GM20000 (cell line): ENCODE data around the gene STXBP6.

Experiments
- DNase-seq: peaks from one replicate; pipeline ENCODE4 v3.0.0; 2012; ENCODE audit warnings: low spot score
- TF ChIP-seq, protein P1 (sequence below): IDR thresholded peaks from 2 replicates; pipeline ENCODE4 v1.5.1; 2012; ENCODE audit warnings: mild to moderate bottlenecking, control low read depth; ENCODE audit errors: extremely low read depth, missing control alignments

STXBP6 gene

DNA sequence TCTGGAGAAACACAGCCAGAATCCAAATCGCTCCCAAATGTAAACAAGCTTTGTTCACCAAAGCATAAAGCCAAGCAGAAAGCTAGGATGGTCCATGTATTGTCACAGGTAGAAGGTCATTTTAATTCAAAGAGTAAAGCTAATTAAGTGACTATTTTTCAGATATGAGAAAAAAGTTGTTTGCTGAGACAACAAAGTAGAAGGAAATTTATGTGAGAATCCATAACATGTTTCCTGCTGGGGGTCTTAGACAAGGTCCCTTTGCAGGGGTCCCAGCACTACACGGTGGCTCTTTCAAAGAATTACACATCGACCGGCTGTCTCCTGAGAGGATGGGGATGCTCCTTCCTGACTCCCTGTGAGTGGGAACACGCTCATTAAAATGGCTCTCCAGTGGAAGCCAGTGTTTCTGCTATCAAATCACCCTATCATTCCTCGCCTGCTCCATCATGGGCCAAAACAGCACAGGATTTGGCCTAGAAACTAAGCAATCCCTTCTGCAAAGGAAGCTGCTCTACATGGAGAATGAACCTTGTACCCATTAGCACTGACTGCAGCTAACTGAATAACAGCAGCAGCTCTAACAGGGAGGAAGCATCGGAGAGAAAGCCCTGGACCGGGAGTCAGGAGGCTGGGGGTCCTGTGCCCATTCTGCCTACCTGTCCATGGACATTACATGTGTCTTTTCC, 175.3 kb downstream of the STXBP6 start:
- TF ChIP-seq, protein P1, sequence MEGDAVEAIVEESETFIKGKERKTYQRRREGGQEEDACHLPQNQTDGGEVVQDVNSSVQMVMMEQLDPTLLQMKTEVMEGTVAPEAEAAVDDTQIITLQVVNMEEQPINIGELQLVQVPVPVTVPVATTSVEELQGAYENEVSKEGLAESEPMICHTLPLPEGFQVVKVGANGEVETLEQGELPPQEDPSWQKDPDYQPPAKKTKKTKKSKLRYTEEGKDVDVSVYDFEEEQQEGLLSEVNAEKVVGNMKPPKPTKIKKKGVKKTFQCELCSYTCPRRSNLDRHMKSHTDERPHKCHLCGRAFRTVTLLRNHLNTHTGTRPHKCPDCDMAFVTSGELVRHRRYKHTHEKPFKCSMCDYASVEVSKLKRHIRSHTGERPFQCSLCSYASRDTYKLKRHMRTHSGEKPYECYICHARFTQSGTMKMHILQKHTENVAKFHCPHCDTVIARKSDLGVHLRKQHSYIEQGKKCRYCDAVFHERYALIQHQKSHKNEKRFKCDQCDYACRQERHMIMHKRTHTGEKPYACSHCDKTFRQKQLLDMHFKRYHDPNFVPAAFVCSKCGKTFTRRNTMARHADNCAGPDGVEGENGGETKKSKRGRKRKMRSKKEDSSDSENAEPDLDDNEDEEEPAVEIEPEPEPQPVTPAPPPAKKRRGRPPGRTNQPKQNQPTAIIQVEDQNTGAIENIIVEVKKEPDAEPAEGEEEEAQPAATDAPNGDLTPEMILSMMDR = no peak
- DNase-seq = no peak

DNA sequence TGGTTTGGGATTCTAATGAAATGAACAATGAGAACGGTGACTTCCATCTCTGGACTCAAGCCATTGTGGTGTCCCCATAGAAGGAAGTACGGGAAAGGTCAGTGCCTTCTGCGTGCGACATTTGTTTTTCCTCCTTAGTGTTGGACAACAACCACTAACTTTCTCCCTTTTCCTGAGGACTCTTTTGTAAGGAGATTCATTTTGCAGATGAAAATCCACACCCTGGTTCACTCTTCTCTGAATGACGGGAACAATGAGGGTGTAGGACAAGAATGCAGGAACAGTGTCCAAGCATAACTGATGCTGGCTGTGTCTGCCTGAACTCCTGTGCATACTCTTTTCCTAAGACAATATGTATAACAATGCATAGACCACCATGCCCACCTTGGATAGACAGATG, 176.4 kb downstream of the STXBP6 start:
- DNase-seq = no peak
- TF ChIP-seq, protein P1 = no peak

DNA sequence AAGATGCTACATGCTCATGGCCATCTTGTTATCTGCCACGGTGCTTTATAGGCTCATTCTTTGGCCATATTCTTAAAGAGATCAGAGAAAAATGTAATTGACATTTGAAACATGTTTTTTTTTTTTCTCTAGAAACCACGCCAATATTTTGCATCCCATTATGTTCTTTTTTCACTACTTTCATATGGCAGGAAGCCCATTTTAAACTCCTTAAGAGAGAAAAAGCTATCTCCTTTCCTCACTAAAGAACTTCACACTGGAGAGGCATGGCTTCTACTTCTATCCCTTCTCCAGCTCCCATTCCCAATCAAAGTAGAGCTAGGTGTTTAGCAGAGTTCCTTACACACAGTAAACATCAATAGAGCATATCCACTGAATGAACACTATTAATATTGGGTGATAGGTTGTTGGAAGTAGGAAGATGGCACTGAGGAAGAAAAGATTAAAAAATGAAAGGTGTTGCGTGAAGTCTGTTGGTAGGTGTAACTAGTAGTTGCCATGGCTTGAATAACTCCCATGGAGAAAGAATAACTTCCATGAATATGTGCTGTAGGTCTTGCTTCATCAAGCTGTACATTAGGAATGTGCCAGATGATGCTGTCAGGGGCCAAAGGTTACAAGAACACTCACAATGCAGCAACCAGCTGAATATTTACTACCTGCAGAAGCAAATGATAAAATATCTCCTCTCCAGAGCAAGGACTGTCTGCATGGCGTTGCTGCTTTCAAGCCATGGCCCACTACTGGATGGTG, 178.8 kb downstream of the STXBP6 start:
- TF ChIP-seq, protein P1 = no peak
- DNase-seq = no peak

GRCh38 chr14:24868389-24868788, 181.6 kb downstream of the STXBP6 start:
- TF ChIP-seq, protein P1 = no peak
- no peak for DNase-seq

DNA sequence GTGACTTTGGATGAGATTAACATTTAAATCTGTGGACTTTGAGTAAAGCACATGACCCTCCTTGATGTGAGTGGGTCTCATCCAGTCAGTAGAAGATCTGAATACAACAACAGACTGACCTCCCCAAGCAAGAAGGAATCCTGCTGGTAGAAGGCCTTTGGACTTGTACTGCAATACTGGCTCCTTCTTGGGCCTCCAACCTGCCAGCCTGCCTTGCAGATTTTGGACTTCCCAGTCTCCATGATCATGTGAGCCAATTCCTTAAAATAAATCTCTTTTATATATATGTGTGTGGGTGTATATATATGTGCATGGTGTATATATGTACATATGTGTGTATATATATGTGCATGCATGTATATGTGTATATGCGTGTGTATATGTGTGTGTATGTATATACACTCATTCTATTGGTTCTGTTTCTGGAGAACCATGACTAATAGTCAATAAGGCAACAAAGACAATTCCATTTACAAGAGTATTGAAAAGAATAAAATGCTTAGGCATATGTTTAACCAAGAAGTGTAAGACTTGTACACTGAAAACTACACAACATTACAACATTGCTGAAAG, 183.8 kb downstream of the STXBP6 start:
- TF ChIP-seq, protein P1 = no peak
- DNase-seq = no peak

GRCh38 chr14:24863968-24864684, 185.8 kb downstream of the STXBP6 start:
- TF ChIP-seq, protein P1 = no peak
- no peak for DNase-seq
